ENCODE measurements around the gene JUN. TPM values are rescaled to one million over a fixed set of nuclear protein-coding genes. Genes with fewer than 3 reads are reported as not detected.

The JUN gene
- total and polyA plus RNA-seq, 4 donors, result 15.0 to 29.8 (median 17.5) TPM

- no peaks in the 10 kb centered on the region for H3K9me3 ChIP-seq (ENCODE audit: control insufficient read depth in 4 of 4, low read length in 3 of 4)
- no peak overlapping the region for H3K27ac ChIP-seq (ENCODE audit: low read depth in 1 of 2, low read length in 2 of 2)
- no peak overlapping the region for H3K4me3 ChIP-seq (ENCODE audit: low read depth in 1 of 3, low read length in 3 of 3)
- no peak for DNase-seq (ENCODE audit: low spot score)
- H3K4me1 ChIP-seq (ENCODE audit: control insufficient read depth in 4 of 4, insufficient read depth in 4 of 4, low read length in 3 of 4), result peaks cover 0 to 5% (median 3%) of the 10 kb centered on the region in 4 donors
- no peaks in the 10 kb centered on the region for H3K36me3 ChIP-seq (ENCODE audit: control insufficient read depth in 4 of 4, insufficient read depth in 3 of 4, low read depth in 1 of 4, low read length in 3 of 4)
- no peak for TF ChIP-seq MAX (IDR thresholded peaks at IDR 0.05)
- no peak overlapping the region for H3K9ac ChIP-seq (ENCODE audit: low read depth in 1 of 2, low read length in 2 of 2)
- no peaks in the 10 kb centered on the region for H3K27me3 ChIP-seq (ENCODE audit: control insufficient read depth in 4 of 4, insufficient read depth in 4 of 4, low read length in 3 of 4)
- 87% methylated on average over 2 of the region's 2 CpGs for WGBS
Measured at GRCh38 chr1:58765441-58765840, 18.4 kb downstream of the JUN start.

- Histone ChIP-seq H3K9ac (ENCODE audit: low read depth in 1 of 2, low read length in 2 of 2) (no peak overlapping the region), H3K4me3 (ENCODE audit: low read depth in 1 of 3, low read length in 3 of 3) (no peak overlapping the region), H3K4me1 (ENCODE audit: control insufficient read depth in 4 of 4, insufficient read depth in 4 of 4, low read length in 3 of 4) (peaks cover 0 to 5% (median 3%) of the 10 kb centered on the region in 4 donors), H3K36me3 (ENCODE audit: control insufficient read depth in 4 of 4, insufficient read depth in 3 of 4, low read depth in 1 of 4, low read length in 3 of 4) (no peaks in the 10 kb centered on the region), H3K27me3 (ENCODE audit: control insufficient read depth in 4 of 4, insufficient read depth in 4 of 4, low read length in 3 of 4) (no peaks in the 10 kb centered on the region), H3K27ac (ENCODE audit: low read depth in 1 of 2, low read length in 2 of 2) (no peak overlapping the region), H3K9me3 (ENCODE audit: control insufficient read depth in 4 of 4, low read length in 3 of 4) (no peaks in the 10 kb centered on the region)
- TF ChIP-seq HNF4A (conservative IDR thresholded peaks at IDR 0.05), result no peak
- no peak for TF ChIP-seq EGR1 (IDR thresholded peaks at IDR 0.05; ENCODE audit: low read depth in 2 of 2)
- no peak for TF ChIP-seq CTCF (IDR thresholded peaks at IDR 0.05; ENCODE audit: low read depth, low read length, missing input control)
- no peak for TF ChIP-seq REST (IDR thresholded peaks at IDR 0.05)
- no peak for TF ChIP-seq RXRA (IDR thresholded peaks at IDR 0.05)
- TF ChIP-seq FOXA2 (IDR thresholded peaks at IDR 0.05), result no peak
- no peak for TF ChIP-seq MAX (IDR thresholded peaks at IDR 0.05)
- TF ChIP-seq YY1 (IDR thresholded peaks at IDR 0.05), result no peak
- no peak for TF ChIP-seq SP1 (IDR thresholded peaks at IDR 0.05)
- no peak for TF ChIP-seq TAF1 (conservative IDR thresholded peaks at IDR 0.05)
- no peak for TF ChIP-seq ZBTB33 (IDR thresholded peaks at IDR 0.05)
- no peak for TF ChIP-seq ATF3 (IDR thresholded peaks at IDR 0.05)
- TF ChIP-seq NR2F2 (IDR thresholded peaks at IDR 0.05), result no peak
- DNase-seq (ENCODE audit: low spot score), result no peak
Measured at GRCh38 chr1:58765006-58765405, 18.8 kb downstream of the JUN start.

Data from liver (tissue), 9 donors.